Caco-2 (cell line): ENCODE data around the gene LRP1B. TPM values are rescaled to one million over a fixed set of nuclear protein-coding genes. Genes with fewer than 3 reads are reported as not detected.

Source experiments
- BruUV-seq: library from RNA; stranded (reverse); fragments of 400-500 nt; replicated peaks from 2 replicates; lab custom pipeline; 2021; lab: Mats Ljungman, UMichigan
- CTCF ChIA-PET: fragments of 300-600 bp; sonication (Branson Sonifier 250); formaldehyde crosslinking; loops from one replicate; lab custom pipeline; 2022; ENCODE audit warnings: antibody characterized with exemption; lab: Charles Lee
- POLR2A ChIA-PET: fragments of 300-600 bp; sonication (Branson Sonifier 250); formaldehyde crosslinking; loops from one replicate; lab custom pipeline; 2022; ENCODE audit warnings: antibody characterized with exemption; lab: Charles Lee
- DNase-seq, 2 experiments: peaks; one replicate each; pipeline versions ENCODE4 v3.0.0 to v3.0.0-alpha.2; 2020 to 2022
- H3K27me3 ChIP-seq: replicated peaks from 2 replicates; pipeline ENCODE4 v1.6.0; 2011; ENCODE audit warnings: low read length; ENCODE audit not compliant: control insufficient read depth, insufficient read depth
- H3K36me3 ChIP-seq: 2 replicates; pipeline ENCODE4 v1.5.1; 2011; ENCODE audit warnings: low read length; ENCODE audit not compliant: control insufficient read depth, insufficient read depth
- H3K4me1 ChIP-seq: fragments of 250-450 bp; sonication (Bioruptor Pico); 2 replicates; pipeline ENCODE4 v1.5.1; 2020; ENCODE audit warnings: mild to moderate bottlenecking
- H3K4me3 ChIP-seq: 2 replicates; pipeline ENCODE4 v1.5.1; 2011; ENCODE audit warnings: low read depth, mild to moderate bottlenecking, control low read depth, low read length
- H3K9me3 ChIP-seq: fragments of 250-450 bp; sonication (Bioruptor Pico); 2 replicates; pipeline ENCODE4 v1.5.1; 2020; ENCODE audit warnings: mild to moderate bottlenecking, moderate library complexity
- H3K27ac Mint-ChIP-seq: one replicate; pipeline ENCODE4 v1.8.0; 2022; ENCODE audit warnings: mixed read lengths; ENCODE audit not compliant: unreplicated experiment
- H3K27me3 Mint-ChIP-seq: one replicate; pipeline ENCODE4 v1.8.0; 2022; ENCODE audit warnings: mixed read lengths; ENCODE audit not compliant: insufficient read depth, unreplicated experiment
- H3K36me3 Mint-ChIP-seq: one replicate; pipeline ENCODE4 v1.8.0; 2022; ENCODE audit warnings: mild to moderate bottlenecking, mixed read lengths; ENCODE audit not compliant: insufficient read depth, unreplicated experiment
- H3K4me1 Mint-ChIP-seq: one replicate; pipeline ENCODE4 v1.8.0; 2022; ENCODE audit warnings: low read depth, mixed read lengths; ENCODE audit not compliant: unreplicated experiment
- H3K4me3 Mint-ChIP-seq: one replicate; pipeline ENCODE4 v1.8.0; 2022; ENCODE audit warnings: mild to moderate bottlenecking, moderate library complexity, mixed read lengths; ENCODE audit not compliant: unreplicated experiment
- H3K9me3 Mint-ChIP-seq: one replicate; pipeline ENCODE4 v1.8.0; 2022; ENCODE audit warnings: mixed read lengths; ENCODE audit not compliant: unreplicated experiment
- CTCF ChIP-seq, 2 experiments: fragments of 200-600 bp in 1 of 2; IDR thresholded peaks; 1 replicate in 1 of 2; 2 replicates in 1 of 2; pipeline versions ENCODE4 v1.5.1 to v1.8.0; 2011 to 2022; ENCODE audit warnings: antibody characterized with exemption in 1 of 2, control low read depth in 1 of 2, inconsistent platforms in 1 of 2, low read depth in 1 of 2, low read length in 1 of 2, mild to moderate bottlenecking in 1 of 2, moderate library complexity in 1 of 2; ENCODE audit not compliant: insufficient read depth in 1 of 2, severe bottlenecking in 1 of 2, unreplicated experiment in 1 of 2
- intact Hi-C: fragments of 100-400 bp; cut with micrococcal nuclease; formaldehyde crosslinking; loops from one replicate; pipeline ENCODE4 v1.10.0; 2022; ENCODE audit not compliant: unreplicated experiment
- total RNA-seq: library from RNA; stranded (reverse); gene quantifications from 2 replicates; pipeline ENCODE4 v1.2.3, GENCODE V29; 2022

LRP1B gene
- total RNA-seq, 1 experiment from 2014 or later, result not detected

- no peaks in the 10 kb centered on the region for H3K4me1 Mint-ChIP-seq
- intact Hi-C loops, result no loop called here
Observed at GRCh38 chr2:141113301-141113700, 1017.5 kb downstream of the LRP1B start.

GRCh38 chr2:141109633-141110032 lies 1021.2 kb downstream of the LRP1B start:
- intact Hi-C loops, result loop anchor here (10.0 kb wide), 1 partner anchor 285 kb away; no protein-coding TSS in a partner anchor
- Histone ChIP-seq H3K9me3 (no peaks in the 10 kb centered on the region; the same call in 1 of the 2 replicates), H3K4me1 (peaks cover 6% of the 10 kb centered on the region; the same call in 1 of the 2 replicates), H3K4me3 (no peak overlapping the region), H3K27me3 (no peaks in the 10 kb centered on the region), H3K36me3 (no peaks in the 10 kb centered on the region)
- peak in 1 of 2 experiments; percentile 2 for DNase-seq
- Mint-ChIP-seq H3K27ac (no peak overlapping the region), H3K27me3 (no peaks in the 10 kb centered on the region), H3K4me3 (no peak overlapping the region), H3K4me1 (no peaks in the 10 kb centered on the region), H3K9me3 (no peaks in the 10 kb centered on the region), H3K36me3 (no peaks in the 10 kb centered on the region)
- POLR2A ChIA-PET, result no interaction called here
- no TSS peak for BruUV-seq
- CTCF ChIA-PET, result no interaction called here
- TF ChIP-seq CTCF (IDR thresholded peaks at IDR 0.05; ENCODE audit: insufficient read depth in 1 of 2, low read depth in 1 of 2, low read length in 1 of 2, severe bottlenecking in 1 of 2, unreplicated experiment in 1 of 2), result no peak

More at GRCh38 chr2:141113301-141113700, 1017.5 kb downstream of the LRP1B start:
- Histone ChIP-seq H3K4me3 (no peak overlapping the region), H3K27me3 (no peaks in the 10 kb centered on the region), H3K4me1 (no peaks in the 10 kb centered on the region), H3K9me3 (no peaks in the 10 kb centered on the region; the same call in 1 of the 2 replicates), H3K36me3 (no peaks in the 10 kb centered on the region)
- DNase-seq, result no peak
- H3K36me3 Mint-ChIP-seq, result no peaks in the 10 kb centered on the region
- H3K9me3 Mint-ChIP-seq, result no peaks in the 10 kb centered on the region
- CTCF ChIA-PET, result no interaction called here
- H3K27me3 Mint-ChIP-seq, result no peaks in the 10 kb centered on the region
- no peak for TF ChIP-seq CTCF (IDR thresholded peaks at IDR 0.05; ENCODE audit: insufficient read depth in 1 of 2, low read depth in 1 of 2, low read length in 1 of 2, severe bottlenecking in 1 of 2, unreplicated experiment in 1 of 2)
- BruUV-seq, result no TSS peak
- H3K4me3 Mint-ChIP-seq, result no peak overlapping the region
- no peak overlapping the region for H3K27ac Mint-ChIP-seq
- POLR2A ChIA-PET, result no interaction called here

- H3K27me3 ChIP-seq, result no peaks in the 10 kb centered on the region
Observed at GRCh38 chr2:141105763-141106162, 1025.1 kb downstream of the LRP1B start.

More at GRCh38 chr2:141105763-141106162, 1025.1 kb downstream of the LRP1B start:
- ChIA-PET POLR2A (no interaction called here), CTCF (no interaction called here)
- intact Hi-C loops, result loop anchor here (10.0 kb wide), 1 partner anchor 289 kb away; no protein-coding TSS in a partner anchor
- no TSS peak for BruUV-seq
- TF ChIP-seq CTCF (IDR thresholded peaks at IDR 0.05; ENCODE audit: insufficient read depth in 1 of 2, low read depth in 1 of 2, low read length in 1 of 2, severe bottlenecking in 1 of 2, unreplicated experiment in 1 of 2), result no peak
- no peaks in the 10 kb centered on the region for H3K9me3 Mint-ChIP-seq
- H3K4me3 Mint-ChIP-seq, result no peak overlapping the region
- no peaks in the 10 kb centered on the region for H3K36me3 ChIP-seq
- H3K4me1 ChIP-seq, result peaks cover 6% of the 10 kb centered on the region; the same call in 1 of the 2 replicates
- H3K4me3 ChIP-seq, result no peak overlapping the region
- H3K9me3 ChIP-seq, result no peaks in the 10 kb centered on the region; the same call in 1 of the 2 replicates
- no peak for DNase-seq
- H3K27ac Mint-ChIP-seq, result no peak overlapping the region
- H3K36me3 Mint-ChIP-seq, result no peaks in the 10 kb centered on the region
- no peaks in the 10 kb centered on the region for H3K4me1 Mint-ChIP-seq
- no peaks in the 10 kb centered on the region for H3K27me3 Mint-ChIP-seq
